Kidney epithelial cell (primary cell): Measurements from ENCODE around the gene SLC38A9. TPM values are rescaled to one million over a fixed set of nuclear protein-coding genes. Genes with fewer than 3 reads are reported as not detected.

Experiments
- DNase-seq: peaks from one replicate; pipeline ENCODE4 v3.0.0-alpha.2; 2010; ENCODE audit warnings: low read depth
- H3K27me3 ChIP-seq: 2 replicates; pipeline ENCODE4 v1.6.0; 2011; ENCODE audit warnings: low read length; ENCODE audit not compliant: control insufficient read depth, insufficient read depth
- H3K36me3 ChIP-seq: 2 replicates; pipeline ENCODE4 v1.5.1; 2011; ENCODE audit warnings: low read length; ENCODE audit not compliant: control insufficient read depth, insufficient read depth
- H3K4me3 ChIP-seq: 2 replicates; pipeline ENCODE4 v1.5.1; 2011; ENCODE audit warnings: low read depth, mild to moderate bottlenecking, control low read depth, low read length
- CTCF ChIP-seq: IDR thresholded peaks from 2 replicates; pipeline ENCODE4 v1.5.1; 2011; ENCODE audit warnings: mild to moderate bottlenecking, moderate library complexity, low read length, control low read depth, inconsistent platforms; ENCODE audit not compliant: insufficient read depth, poor library complexity, severe bottlenecking
- total RNA-seq: library from RNA; depleted of rRNA; stranded (reverse); fragments of >200 nt; gene quantifications from 2 replicates; pipeline ENCODE4 v1.2.3, GENCODE V29; 2015

Gene SLC38A9
- total RNA-seq, 1 donor from 2014 or later = 21.5 TPM

GRCh38 chr5:55578771-55579170, 133.4 kb downstream of the SLC38A9 start:
- no peak for DNase-seq

GRCh38 chr5:55577353-55578060, 134.6 kb downstream of the SLC38A9 start:
- no peak for DNase-seq
- H3K36me3 ChIP-seq = no peaks in the 10 kb centered on the region
- TF ChIP-seq CTCF = no peak
- no peaks in the 10 kb centered on the region for H3K27me3 ChIP-seq
- no peak overlapping the region for H3K4me3 ChIP-seq

More at GRCh38 chr5:55578771-55579170, 133.4 kb downstream of the SLC38A9 start:
- H3K4me3 ChIP-seq = no peak overlapping the region
- TF ChIP-seq CTCF = no peak
- no peaks in the 10 kb centered on the region for H3K27me3 ChIP-seq
- H3K36me3 ChIP-seq = no peaks in the 10 kb centered on the region

GRCh38 chr5:55576661-55577060, 135.5 kb downstream of the SLC38A9 start:
- no peak for DNase-seq
- H3K36me3 ChIP-seq = no peaks in the 10 kb centered on the region
- TF ChIP-seq CTCF = no peak

More at GRCh38 chr5:55576661-55577060, 135.5 kb downstream of the SLC38A9 start:
- Histone ChIP-seq H3K4me3 (no peak overlapping the region), H3K27me3 (no peaks in the 10 kb centered on the region)

Other genes with a start within 250 kb of the SLC38A9 start
- 26.6 and 28.8 TPM in 2 replicates for gene PLPP1, start 177.4 kb downstream of the SLC38A9 start, total RNA-seq
- gene DDX4, start 25.7 kb upstream of the SLC38A9 start, total RNA-seq = not detected in 2 replicates
- 1.2 TPM in 1 of 2 replicates, not detected in the other for gene IL31RA, start 139.0 kb upstream of the SLC38A9 start, total RNA-seq